Right lobe of liver (tissue), 4 donors: Measurements from ENCODE around the gene RHOXF2.

Source experiments
- CTCF ChIP-seq, 4 donors: fragments of 200-600 bp in 3 of 4; fragments of 450-650 bp in 1 of 4; IDR thresholded peaks; one replicate each; pipeline versions ENCODE4 v1.5.1 to v1.8.0; 2016 to 2022; ENCODE audit warnings: antibody characterized with exemption in 4 of 4, mild to moderate bottlenecking in 2 of 4
- POLR2A ChIP-seq: fragments of 450-650 bp; IDR thresholded peaks from one replicate; pipeline ENCODE4 v1.6.1; 2017; ENCODE audit warnings: antibody characterized with exemption, mild to moderate bottlenecking
- donor health status: DM: no; HTN: no; CAD: no.
- donor health status: DM: no; HTN: no; CAD: no.
- donor health status: DM: no; HTN: yes; CAD: no.

- no peak for TF ChIP-seq CTCF (IDR thresholded peaks at IDR 0.05)
- no peak for TF ChIP-seq POLR2A
Observed at GRCh38 chrX:120145295-120145925, 13.0 kb upstream of the RHOXF2 start.
